ENCODE data around the gene TSPAN32. TPM values are rescaled to one million over a fixed set of nuclear protein-coding genes. Genes with fewer than 3 reads are reported as not detected.
"Not testable (repeated sequence)": the region's sequence is repeated elsewhere in the genome, so short reads cannot be mapped to it uniquely, and the experiment has no call there.

TSPAN32 gene
- polyA plus RNA-seq, 3 donors from 2014 or later, result 132 to 223 (median 200) TPM

DNA sequence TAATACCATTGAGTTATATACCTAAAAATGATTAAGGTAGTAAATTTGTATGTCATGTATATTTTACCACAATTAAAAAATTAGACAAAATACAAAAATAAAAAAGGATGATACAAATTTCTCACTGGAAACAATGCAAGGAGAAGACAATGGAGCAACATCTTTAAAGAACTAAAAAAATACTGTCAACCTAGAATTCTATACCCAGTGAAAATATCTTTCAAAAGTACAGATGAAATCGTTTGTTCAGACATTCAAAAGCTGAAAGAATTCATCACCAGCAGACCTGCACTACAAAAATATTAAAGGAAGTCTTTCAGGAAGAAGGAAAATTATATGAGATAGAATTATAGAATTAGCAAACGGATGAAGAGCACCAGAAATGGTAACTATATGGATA lies 21.6 kb upstream of the TSPAN32 start:
- no peak overlapping the region for H3K27ac Mint-ChIP-seq
- H3K9me3 Mint-ChIP-seq, result peaks cover 10 to 21% (median 12%) of the 10 kb centered on the region in 6 donors

GRCh38 chr11:2286350-2286749 lies 15.5 kb upstream of the TSPAN32 start:
- peaks cover 2 to 28% of the 10 kb centered on the region in 2 donors for H3K4me1 Mint-ChIP-seq
- not testable (repeated sequence) for H3K4me3 Mint-ChIP-seq; H3K27me3 Mint-ChIP-seq (ENCODE audit: low read depth in 3 of 3); DNase-seq; H3K27ac Mint-ChIP-seq
- peaks cover 15 to 27% (median 24%) of the 10 kb centered on the region in 3 donors for H3K36me3 Mint-ChIP-seq
- H3K9me3 Mint-ChIP-seq, result peaks cover 0 to 11% (median 3%) of the 10 kb centered on the region in 6 donors

More for the DNA sequence above, 21.6 kb upstream of the TSPAN32 start:
- peaks cover 0 to 12% of the 10 kb centered on the region in 2 donors for H3K4me1 Mint-ChIP-seq
- peaks cover 9 to 18% (median 14%) of the 10 kb centered on the region in 3 donors for H3K36me3 Mint-ChIP-seq
- H3K27me3 Mint-ChIP-seq (ENCODE audit: low read depth in 3 of 3), result peaks cover 0 to 4% (median 2%) of the 10 kb centered on the region in 3 donors
- no peak overlapping the region for H3K4me3 Mint-ChIP-seq
- no peak for DNase-seq

DNA sequence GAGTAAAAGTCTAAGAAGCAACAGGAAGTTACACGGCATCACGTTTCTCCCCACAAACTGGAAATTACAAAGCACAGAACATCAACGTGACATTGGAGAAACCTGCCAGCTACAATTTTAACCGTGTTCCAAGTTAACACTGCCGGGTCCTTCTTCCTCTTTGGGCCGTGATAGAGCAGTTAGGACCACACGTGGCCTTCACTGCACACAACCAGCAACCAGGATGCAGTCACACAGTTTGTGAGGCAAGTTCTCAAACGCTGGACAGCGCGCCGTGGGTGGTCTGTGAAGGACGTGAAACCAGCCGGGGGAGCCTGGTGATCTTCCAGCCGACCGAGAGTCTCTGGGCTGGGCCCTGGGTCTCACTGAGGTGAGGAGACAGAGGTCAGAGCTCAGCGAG lies 14.7 kb upstream of the TSPAN32 start:
- H3K27me3 Mint-ChIP-seq (ENCODE audit: low read depth in 3 of 3), result peaks cover 0 to 4% (median 2%) of the 10 kb centered on the region in 3 donors
- H3K36me3 Mint-ChIP-seq, result peaks cover 14 to 27% (median 24%) of the 10 kb centered on the region in 3 donors
- no peak overlapping the region for H3K4me3 Mint-ChIP-seq
- H3K4me1 Mint-ChIP-seq, result peaks cover 2 to 28% of the 10 kb centered on the region in 2 donors
- H3K9me3 Mint-ChIP-seq, result peaks cover 0 to 10% (median 2%) of the 10 kb centered on the region in 6 donors
- peak overlapping the region in 2 of 6 donors; percentile 19 to 35 for H3K27ac Mint-ChIP-seq
- DNase-seq, result no peak

DNA sequence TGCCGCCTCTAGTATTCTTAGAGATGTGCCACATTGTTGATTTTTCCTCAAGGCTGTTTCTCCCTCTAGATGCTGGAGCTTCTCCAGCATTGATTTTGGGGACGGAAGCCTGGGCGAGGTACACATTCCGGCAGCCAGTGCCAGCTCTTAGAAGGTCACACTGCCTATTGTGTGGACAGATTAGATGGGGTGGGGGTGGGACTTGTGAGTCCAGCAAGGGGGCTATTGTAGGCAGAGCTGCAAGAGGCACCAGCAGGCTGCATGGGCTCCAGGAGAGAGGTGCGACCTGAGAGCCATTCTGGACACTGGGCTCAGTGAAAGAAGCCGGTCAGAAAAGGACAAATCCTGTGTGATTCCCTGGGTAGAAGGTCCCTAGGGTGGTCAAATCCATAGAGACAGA lies 12.5 kb upstream of the TSPAN32 start:
- no peak for DNase-seq
- no peak overlapping the region for H3K27ac Mint-ChIP-seq
- H3K36me3 Mint-ChIP-seq, result peaks cover 10 to 27% (median 21%) of the 10 kb centered on the region in 3 donors
- H3K27me3 Mint-ChIP-seq (ENCODE audit: low read depth in 3 of 3), result peaks cover 0 to 2% (median 2%) of the 10 kb centered on the region in 3 donors
- H3K4me1 Mint-ChIP-seq, result peaks cover 17 to 41% of the 10 kb centered on the region in 2 donors
- H3K4me3 Mint-ChIP-seq, result no peak overlapping the region
- H3K9me3 Mint-ChIP-seq, result peaks cover 0 to 1% (median 0%) of the 10 kb centered on the region in 6 donors

GRCh38 chr11:2289859-2290258 lies 12.0 kb upstream of the TSPAN32 start:
- peaks cover 0 to 2% (median 2%) of the 10 kb centered on the region in 3 donors for H3K27me3 Mint-ChIP-seq (ENCODE audit: low read depth in 3 of 3)
- H3K27ac Mint-ChIP-seq, result peak overlapping the region in 1 of 6 donors; percentile 61
- DNase-seq, result no peak
- peaks cover 0 to 1% (median 0%) of the 10 kb centered on the region in 6 donors for H3K9me3 Mint-ChIP-seq
- peaks cover 22 to 46% of the 10 kb centered on the region in 2 donors for H3K4me1 Mint-ChIP-seq
- peaks cover 9 to 25% (median 20%) of the 10 kb centered on the region in 3 donors for H3K36me3 Mint-ChIP-seq
- H3K4me3 Mint-ChIP-seq, result no peak overlapping the region

DNA sequence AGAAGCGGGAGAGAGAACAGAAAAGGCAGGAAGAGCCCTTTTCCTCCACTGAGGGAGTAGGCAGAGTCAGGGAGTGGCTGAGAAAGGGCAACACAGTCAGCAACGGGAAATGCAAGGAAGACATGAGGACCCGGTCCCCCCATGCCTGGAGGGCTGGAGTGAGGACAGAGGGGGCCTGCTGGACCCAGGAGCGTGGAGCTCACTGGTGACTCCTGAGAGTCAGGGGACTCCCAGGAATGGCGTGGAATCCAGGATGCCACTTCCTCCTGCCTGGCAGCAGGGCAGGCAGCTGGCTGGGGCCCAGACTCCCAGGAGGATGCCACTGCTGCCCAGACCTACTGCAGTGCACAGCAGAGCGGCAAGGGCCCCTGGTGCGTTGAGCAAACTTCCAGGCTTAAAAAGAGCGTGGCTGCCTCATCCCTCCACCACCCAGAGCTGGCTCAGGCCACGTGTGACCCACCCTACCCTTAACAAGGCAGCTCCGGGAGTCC lies 11.4 kb upstream of the TSPAN32 start:
- peaks cover 0 to 2% (median 2%) of the 10 kb centered on the region in 3 donors for H3K27me3 Mint-ChIP-seq (ENCODE audit: low read depth in 3 of 3)
- peaks cover 5 to 21% (median 16%) of the 10 kb centered on the region in 3 donors for H3K36me3 Mint-ChIP-seq
- H3K4me1 Mint-ChIP-seq, result peaks cover 27 to 51% of the 10 kb centered on the region in 2 donors
- no peak overlapping the region for H3K4me3 Mint-ChIP-seq
- no peak for DNase-seq
- no peaks in the 10 kb centered on the region for H3K9me3 Mint-ChIP-seq
- H3K27ac Mint-ChIP-seq, result no peak overlapping the region

- peaks cover 45 to 65% of the 10 kb centered on the region in 2 donors for H3K4me1 Mint-ChIP-seq
- H3K4me3 Mint-ChIP-seq, result peak overlapping the region in 4 of 5 donors; percentile 7 to 66 (median 48)
- H3K9me3 Mint-ChIP-seq, result no peaks in the 10 kb centered on the region
- peaks cover 5 to 18% (median 9%) of the 10 kb centered on the region in 3 donors for H3K36me3 Mint-ChIP-seq
- peak overlapping the region in 2 of 6 donors; percentile 45 to 57 for H3K27ac Mint-ChIP-seq
- no peaks in the 10 kb centered on the region for H3K27me3 Mint-ChIP-seq (ENCODE audit: low read depth in 3 of 3)
- DNase-seq, result no peak
Observed at GRCh38 chr11:2293531-2293971, 8.3 kb upstream of the TSPAN32 start.

- peak overlapping the region; percentile 52 to 89 (median 73) for H3K27ac Mint-ChIP-seq
- no peaks in the 10 kb centered on the region for H3K27me3 Mint-ChIP-seq (ENCODE audit: low read depth in 3 of 3)
- H3K9me3 Mint-ChIP-seq, result no peaks in the 10 kb centered on the region
- H3K4me3 Mint-ChIP-seq, result peak overlapping the region in 4 of 5 donors; percentile 29 to 66 (median 48)
- peaks cover 5 to 15% (median 6%) of the 10 kb centered on the region in 3 donors for H3K36me3 Mint-ChIP-seq
- peaks cover 51 to 68% of the 10 kb centered on the region in 2 donors for H3K4me1 Mint-ChIP-seq
- DNase-seq, result no peak
Observed at GRCh38 chr11:2293984-2294925, 7.6 kb upstream of the TSPAN32 start.

GRCh38 chr11:2294926-2295290 lies 6.9 kb upstream of the TSPAN32 start:
- DNase-seq, result no peak
- Mint-ChIP-seq H3K36me3 (peaks cover 0 to 10% (median 0%) of the 10 kb centered on the region in 3 donors), H3K4me1 (peaks cover 57 to 69% of the 10 kb centered on the region in 2 donors), H3K27me3 (ENCODE audit: low read depth in 3 of 3) (no peaks in the 10 kb centered on the region), H3K27ac (peak overlapping the region; percentile 52 to 89 (median 73)), H3K4me3 (peak overlapping the region in 3 of 5 donors; percentile 14 to 56 (median 29)), H3K9me3 (no peaks in the 10 kb centered on the region)

DNA sequence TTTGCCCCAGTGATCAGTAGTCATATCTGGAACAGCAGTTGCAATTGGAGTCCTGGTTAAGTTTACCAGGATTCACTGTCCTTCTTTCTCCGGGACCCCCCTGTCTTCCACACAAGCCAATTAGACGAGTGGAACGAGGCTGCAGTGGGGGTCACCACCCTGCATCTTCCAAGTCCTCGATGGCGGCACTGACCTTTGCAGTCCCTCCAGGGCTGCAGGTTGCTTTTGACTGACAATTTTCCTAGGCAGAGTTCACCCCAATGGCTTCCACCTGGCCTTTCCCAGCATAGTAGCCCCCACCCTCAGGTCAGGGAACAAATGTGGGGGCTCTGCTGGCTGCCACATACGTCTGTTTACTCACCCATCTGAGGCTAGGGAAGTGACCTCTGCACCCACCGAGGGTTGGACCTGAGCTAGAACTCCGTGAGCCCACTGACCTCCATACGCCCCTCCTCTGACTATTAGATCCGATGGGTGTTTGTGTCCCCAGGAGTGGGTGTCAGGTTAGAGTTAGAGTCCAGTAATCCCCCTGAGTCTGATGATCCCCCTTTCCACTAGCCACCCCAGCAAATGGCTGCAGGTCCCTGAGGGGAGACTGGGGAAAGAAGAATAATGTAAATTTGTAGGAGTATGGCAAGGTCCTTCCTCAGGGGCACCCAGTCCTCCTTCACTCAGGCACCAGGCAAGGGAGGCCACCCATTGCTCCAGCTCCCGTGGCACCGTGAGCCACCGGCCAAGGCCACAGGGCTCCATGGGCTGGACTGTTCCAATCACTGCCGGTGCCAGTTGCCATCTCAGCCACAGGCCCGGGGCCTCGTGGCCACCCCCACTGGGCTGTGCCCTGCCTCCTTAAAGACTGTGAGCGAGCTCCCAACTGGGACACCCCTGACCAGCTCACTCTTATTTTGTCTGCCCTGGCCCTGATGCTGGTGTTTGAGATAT lies 5.6 kb upstream of the TSPAN32 start:
- Mint-ChIP-seq H3K4me3 (peak overlapping the region in 1 of 5 donors; percentile 14), H3K27ac (peak overlapping the region in 5 of 6 donors; percentile 67 to 86 (median 81)), H3K27me3 (ENCODE audit: low read depth in 3 of 3) (no peaks in the 10 kb centered on the region), H3K9me3 (no peaks in the 10 kb centered on the region), H3K4me1 (peaks cover 62 to 66% of the 10 kb centered on the region in 2 donors), H3K36me3 (peaks cover 0 to 10% (median 0%) of the 10 kb centered on the region in 3 donors)
- DNase-seq, result no peak

GRCh38 chr11:2296913-2297622 lies 4.7 kb upstream of the TSPAN32 start:
- Mint-ChIP-seq H3K4me1 (peaks cover 66% of the 10 kb centered on the region in 2 donors), H3K4me3 (peak overlapping the region in 4 of 5 donors; percentile 48 to 64 (median 57)), H3K9me3 (no peaks in the 10 kb centered on the region), H3K36me3 (peaks cover 0 to 10% (median 0%) of the 10 kb centered on the region in 3 donors), H3K27me3 (ENCODE audit: low read depth in 3 of 3) (peaks cover 0 to 3% (median 0%) of the 10 kb centered on the region in 3 donors), H3K27ac (peak overlapping the region; percentile 73 to 95 (median 88))
- DNase-seq, result peak in 1 of 3 donors; percentile 36

DNA sequence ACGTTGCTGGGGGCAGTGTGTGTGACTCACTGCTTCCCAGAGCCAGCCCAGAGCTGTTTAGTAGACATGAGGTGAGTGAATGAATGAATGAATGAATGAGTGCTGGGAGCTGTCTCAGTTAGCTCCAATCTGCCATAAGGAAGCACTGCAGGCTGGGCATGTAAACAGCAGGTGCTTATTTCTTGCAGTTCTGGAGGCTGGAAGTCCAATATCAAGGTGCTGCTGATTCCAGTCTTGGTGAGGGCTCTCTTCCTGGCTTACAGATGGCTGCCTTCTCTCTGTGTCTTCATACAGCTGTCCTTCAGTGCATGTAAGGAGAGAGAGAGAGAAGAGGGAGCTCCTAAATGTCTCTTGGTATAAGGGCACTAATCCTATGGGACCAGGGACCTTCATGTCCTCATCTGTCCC lies 4.2 kb upstream of the TSPAN32 start:
- DNase-seq, result no peak
- Mint-ChIP-seq H3K27me3 (ENCODE audit: low read depth in 3 of 3) (peaks cover 0 to 6% (median 0%) of the 10 kb centered on the region in 3 donors), H3K27ac (peak overlapping the region; percentile 73 to 95 (median 88)), H3K4me1 (peaks cover 66 to 68% of the 10 kb centered on the region in 2 donors), H3K36me3 (peaks cover 0 to 10% (median 0%) of the 10 kb centered on the region in 3 donors), H3K4me3 (peak overlapping the region; percentile 10 to 64 (median 54)), H3K9me3 (no peaks in the 10 kb centered on the region)
